ENCODE measurements around the gene PGAM2. TPM values are rescaled to one million over a fixed set of nuclear protein-coding genes. Genes with fewer than 3 reads are reported as not detected.
A peak's percentile ranks its signal among the peaks of the same experiment; 100 is the strongest.

Gene PGAM2
- total RNA-seq, 2 donors from 2014 or later = 9.7 TPM; not detected in 1

- Histone ChIP-seq H3K36me3 (no peaks in the 10 kb centered on the region), H3K27me3 (replicated peaks; ENCODE audit: insufficient read depth) (no peaks in the 10 kb centered on the region), H3K4me1 (replicated peaks) (no peaks in the 10 kb centered on the region), H3K27ac (peak overlapping the region; percentile 71 to 79), H3K4me3 (peak overlapping the region in 1 of 2 donors; percentile 37), H3K9me3 (no peaks in the 10 kb centered on the region)
- intact Hi-C loops (cut with DNase I) = loop anchor here (10.0 kb wide), 1 partner anchor 389 kb away; the partner anchor contains the start of gene NUDCD3
- TF ChIP-seq POLR2AphosphoS5 (IDR thresholded peaks at IDR 0.05) (no peak), POLR2A (IDR thresholded peaks at IDR 0.05) (no peak), CTCF (IDR thresholded peaks at IDR 0.05) (no peak)
- 81% methylated on average over 2 of the region's 2 CpGs for WGBS
- DNase-seq (ENCODE audit: low spot score) = no peak
Observed at GRCh38 chr7:44105832-44106231, 40.5 kb upstream of the PGAM2 start.

- no peak for DNase-seq (ENCODE audit: low spot score)
- Histone ChIP-seq H3K9me3 (no peaks in the 10 kb centered on the region), H3K36me3 (no peaks in the 10 kb centered on the region), H3K4me3 (peak overlapping the region; percentile 35 to 37), H3K27ac (peak overlapping the region; percentile 71 to 79), H3K27me3 (replicated peaks; ENCODE audit: insufficient read depth) (no peaks in the 10 kb centered on the region), H3K4me1 (replicated peaks) (no peaks in the 10 kb centered on the region)
- TF ChIP-seq POLR2AphosphoS5 (IDR thresholded peaks at IDR 0.05) (peak; percentile 16), CTCF (IDR thresholded peaks at IDR 0.05) (no peak), POLR2A (IDR thresholded peaks at IDR 0.05) (no peak)
- 26% methylated on average over 28 of the region's 28 CpGs for WGBS
- intact Hi-C loops (cut with DNase I) = loop anchor here (10.0 kb wide), 1 partner anchor 390 kb away; the partner anchor contains the start of gene NUDCD3
Observed at GRCh38 chr7:44104860-44105771, 39.7 kb upstream of the PGAM2 start.

- H3K36me3 ChIP-seq = no peaks in the 10 kb centered on the region
- intact Hi-C loops (cut with DNase I) = loop anchor here (10.0 kb wide), 1 partner anchor 391 kb away; the partner anchor contains the start of gene NUDCD3
- H3K4me3 ChIP-seq = peak within 1 kb of the TSS; percentile 35 to 37
- H3K27ac ChIP-seq = peak within 1 kb of the TSS; percentile 71 to 79
- 3% methylated on average over 80 of the region's 87 CpGs for whole genome bisulfite sequencing
- no peaks in the 10 kb centered on the region for H3K4me1 ChIP-seq (replicated peaks)
- TF ChIP-seq POLR2AphosphoS5 (IDR thresholded peaks at IDR 0.05) = no peak
- no peak for TF ChIP-seq POLR2A (IDR thresholded peaks at IDR 0.05)
- no peak for TF ChIP-seq CTCF (IDR thresholded peaks at IDR 0.05)
- no peak for DNase-seq (ENCODE audit: low spot score)
- no peaks in the 10 kb centered on the region for H3K27me3 ChIP-seq (replicated peaks; ENCODE audit: insufficient read depth)
- no peaks in the 10 kb centered on the region for H3K9me3 ChIP-seq
Observed at GRCh38 chr7:44103923-44104859, 38.8 kb upstream of the PGAM2 start, which contains the start of gene AEBP1. TSS of gene AEBP1 (plus strand) at chr7:44104345. CDS start at chr7:44104666, 321 bp downstream.

GRCh38 chr7:44103566-44103922, 38.2 kb upstream of the PGAM2 start:
- no peak for TF ChIP-seq POLR2AphosphoS5 (IDR thresholded peaks at IDR 0.05)
- no peak for TF ChIP-seq CTCF (IDR thresholded peaks at IDR 0.05)
- no peak for TF ChIP-seq POLR2A (IDR thresholded peaks at IDR 0.05)
- Histone ChIP-seq H3K36me3 (no peaks in the 10 kb centered on the region), H3K27me3 (replicated peaks; ENCODE audit: insufficient read depth) (no peaks in the 10 kb centered on the region), H3K4me3 (no peak overlapping the region), H3K27ac (peak overlapping the region; percentile 53 to 71), H3K4me1 (replicated peaks) (no peaks in the 10 kb centered on the region), H3K9me3 (no peaks in the 10 kb centered on the region)
- no peak for DNase-seq (ENCODE audit: low spot score)
- WGBS = 42% methylated on average over 8 of the region's 8 CpGs
- intact Hi-C loops (cut with DNase I) = loop anchor here (10.0 kb wide), 1 partner anchor 391 kb away; the partner anchor contains the start of gene NUDCD3

All from prostate gland (tissue), 2 donors.